ENCODE data around the gene CUZD1. TPM values are rescaled to one million over a fixed set of nuclear protein-coding genes. Genes with fewer than 3 reads are reported as not detected.

CUZD1 gene
- total RNA-seq, 6 experiments from 2014 or later: 0.34 to 0.60 (median 0.47) TPM

- TF ChIP-seq, protein P1, sequence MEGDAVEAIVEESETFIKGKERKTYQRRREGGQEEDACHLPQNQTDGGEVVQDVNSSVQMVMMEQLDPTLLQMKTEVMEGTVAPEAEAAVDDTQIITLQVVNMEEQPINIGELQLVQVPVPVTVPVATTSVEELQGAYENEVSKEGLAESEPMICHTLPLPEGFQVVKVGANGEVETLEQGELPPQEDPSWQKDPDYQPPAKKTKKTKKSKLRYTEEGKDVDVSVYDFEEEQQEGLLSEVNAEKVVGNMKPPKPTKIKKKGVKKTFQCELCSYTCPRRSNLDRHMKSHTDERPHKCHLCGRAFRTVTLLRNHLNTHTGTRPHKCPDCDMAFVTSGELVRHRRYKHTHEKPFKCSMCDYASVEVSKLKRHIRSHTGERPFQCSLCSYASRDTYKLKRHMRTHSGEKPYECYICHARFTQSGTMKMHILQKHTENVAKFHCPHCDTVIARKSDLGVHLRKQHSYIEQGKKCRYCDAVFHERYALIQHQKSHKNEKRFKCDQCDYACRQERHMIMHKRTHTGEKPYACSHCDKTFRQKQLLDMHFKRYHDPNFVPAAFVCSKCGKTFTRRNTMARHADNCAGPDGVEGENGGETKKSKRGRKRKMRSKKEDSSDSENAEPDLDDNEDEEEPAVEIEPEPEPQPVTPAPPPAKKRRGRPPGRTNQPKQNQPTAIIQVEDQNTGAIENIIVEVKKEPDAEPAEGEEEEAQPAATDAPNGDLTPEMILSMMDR (IDR thresholded peaks at IDR 0.05): no peak
- no peak for DNase-seq
- no peaks in the 10 kb centered on the region for H3K4me1 Mint-ChIP-seq (ENCODE audit: low read depth)
- H3K27me3 Mint-ChIP-seq (ENCODE audit: insufficient read depth): peaks cover 12% of the 10 kb centered on the region
- no peaks in the 10 kb centered on the region for H3K36me3 Mint-ChIP-seq (ENCODE audit: low read depth)
- H3K9me3 Mint-ChIP-seq: no peaks in the 10 kb centered on the region
- no peak overlapping the region for H3K4me3 Mint-ChIP-seq
- H3K27ac Mint-ChIP-seq: no peak overlapping the region
Measured at GRCh38 chr10:122821808-122822207, 23.8 kb downstream of the CUZD1 start.

DNA sequence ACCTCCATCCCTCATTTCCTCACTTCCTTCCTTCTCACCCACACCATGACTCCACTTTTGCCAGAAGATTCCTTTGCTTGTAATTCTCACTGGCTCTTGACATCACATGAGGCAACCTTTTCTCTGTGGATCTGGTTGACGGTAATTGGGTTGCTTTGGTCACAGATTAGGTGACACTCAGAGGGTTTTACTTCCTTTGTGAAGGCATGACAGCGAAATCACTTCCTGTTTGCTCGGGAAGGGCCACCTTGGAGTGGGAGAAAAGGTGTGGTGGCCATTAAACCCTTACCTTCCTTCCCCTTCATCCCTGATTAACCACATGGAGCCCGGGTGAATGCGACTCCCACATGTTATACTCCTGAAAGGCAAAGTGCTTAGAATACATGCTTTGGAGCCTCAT lies 30.2 kb downstream of the CUZD1 start:
- Mint-ChIP-seq H3K27me3 (ENCODE audit: insufficient read depth) (peaks cover 10% of the 10 kb centered on the region; the same call in 1 of the 2 replicates), H3K4me1 (ENCODE audit: low read depth) (no peaks in the 10 kb centered on the region), H3K36me3 (ENCODE audit: low read depth) (no peaks in the 10 kb centered on the region), H3K4me3 (no peak overlapping the region), H3K9me3 (no peaks in the 10 kb centered on the region), H3K27ac (no peak overlapping the region)
- TF ChIP-seq, protein P1 (IDR thresholded peaks at IDR 0.05): no peak
- no peak for DNase-seq

DNA sequence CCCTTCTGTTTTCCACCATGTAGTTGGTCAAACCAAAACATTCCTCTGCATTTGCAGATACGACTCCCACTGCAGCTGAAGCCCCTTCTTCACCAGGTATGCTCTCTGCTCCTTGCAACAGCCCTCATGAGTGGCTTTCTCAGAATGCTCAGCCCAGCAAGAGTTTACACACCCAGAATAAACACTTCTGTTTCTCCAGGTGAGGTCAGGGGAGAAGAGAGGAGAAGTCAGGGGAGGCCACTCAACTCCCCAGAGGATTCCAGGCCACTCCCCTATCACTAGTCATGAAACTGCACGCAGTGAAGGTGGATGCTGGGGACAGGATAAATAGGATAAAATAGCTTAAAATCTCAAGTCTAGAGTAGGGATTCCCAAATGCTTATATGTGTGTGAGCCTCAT lies 31.2 kb downstream of the CUZD1 start:
- Mint-ChIP-seq H3K9me3 (no peaks in the 10 kb centered on the region), H3K4me3 (no peak overlapping the region), H3K27ac (no peak overlapping the region), H3K36me3 (ENCODE audit: low read depth) (no peaks in the 10 kb centered on the region), H3K4me1 (ENCODE audit: low read depth) (no peaks in the 10 kb centered on the region), H3K27me3 (ENCODE audit: insufficient read depth) (peaks cover 8% of the 10 kb centered on the region; the same call in 1 of the 2 replicates)
- DNase-seq: no peak
- TF ChIP-seq, protein P1 (IDR thresholded peaks at IDR 0.05): no peak

- Mint-ChIP-seq H3K27ac (no peak overlapping the region), H3K4me1 (ENCODE audit: low read depth) (no peaks in the 10 kb centered on the region), H3K9me3 (no peaks in the 10 kb centered on the region), H3K27me3 (ENCODE audit: insufficient read depth) (peaks cover 8% of the 10 kb centered on the region; the same call in 1 of the 2 replicates), H3K36me3 (ENCODE audit: low read depth) (no peaks in the 10 kb centered on the region), H3K4me3 (no peak overlapping the region)
- no peak for DNase-seq
- TF ChIP-seq, protein P1 (IDR thresholded peaks at IDR 0.05): no peak
Measured at GRCh38 chr10:122812751-122813150, 32.9 kb downstream of the CUZD1 start.

DNA sequence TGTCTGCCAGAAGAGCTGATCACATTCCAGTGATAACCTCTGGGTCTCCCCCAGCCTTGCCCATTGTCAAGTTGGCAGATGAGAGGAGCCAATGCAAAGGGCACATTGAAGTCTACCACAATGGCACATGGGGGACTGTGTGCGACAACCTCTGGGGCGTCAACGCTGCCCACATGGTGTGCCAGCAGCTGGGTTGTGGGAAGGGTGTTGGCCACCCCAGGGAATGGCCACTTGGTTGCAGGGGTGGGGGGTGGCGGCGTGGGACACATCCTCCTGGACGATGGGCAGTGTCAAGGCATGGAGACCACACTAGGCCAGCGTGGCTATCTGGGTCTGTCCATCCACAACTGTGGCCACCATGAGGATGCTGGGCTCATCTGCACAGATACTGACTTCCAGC lies 43.4 kb downstream of the CUZD1 start:
- Mint-ChIP-seq H3K36me3 (ENCODE audit: low read depth) (no peaks in the 10 kb centered on the region), H3K27me3 (ENCODE audit: insufficient read depth) (no peaks in the 10 kb centered on the region; the same call in 1 of the 2 replicates), H3K27ac (no peak overlapping the region), H3K4me3 (no peak overlapping the region), H3K4me1 (ENCODE audit: low read depth) (no peaks in the 10 kb centered on the region), H3K9me3 (no peaks in the 10 kb centered on the region; the same call in 1 of the 2 replicates)
- no peak for DNase-seq
- TF ChIP-seq, protein P1 (IDR thresholded peaks at IDR 0.05): no peak

Measured in HFFc6 (cell line).